ENCODE measurements around the gene GTF3C5. TPM values are rescaled to one million over a fixed set of nuclear protein-coding genes. Genes with fewer than 3 reads are reported as not detected.
"Not testable (repeated sequence)": the region's sequence is repeated elsewhere in the genome, so short reads cannot be mapped to it uniquely, and the experiment has no call there.

GTF3C5 gene
- total and polyA plus RNA-seq, 4 donors, result 17.8 to 91.6 (median 39.2) TPM

DNA sequence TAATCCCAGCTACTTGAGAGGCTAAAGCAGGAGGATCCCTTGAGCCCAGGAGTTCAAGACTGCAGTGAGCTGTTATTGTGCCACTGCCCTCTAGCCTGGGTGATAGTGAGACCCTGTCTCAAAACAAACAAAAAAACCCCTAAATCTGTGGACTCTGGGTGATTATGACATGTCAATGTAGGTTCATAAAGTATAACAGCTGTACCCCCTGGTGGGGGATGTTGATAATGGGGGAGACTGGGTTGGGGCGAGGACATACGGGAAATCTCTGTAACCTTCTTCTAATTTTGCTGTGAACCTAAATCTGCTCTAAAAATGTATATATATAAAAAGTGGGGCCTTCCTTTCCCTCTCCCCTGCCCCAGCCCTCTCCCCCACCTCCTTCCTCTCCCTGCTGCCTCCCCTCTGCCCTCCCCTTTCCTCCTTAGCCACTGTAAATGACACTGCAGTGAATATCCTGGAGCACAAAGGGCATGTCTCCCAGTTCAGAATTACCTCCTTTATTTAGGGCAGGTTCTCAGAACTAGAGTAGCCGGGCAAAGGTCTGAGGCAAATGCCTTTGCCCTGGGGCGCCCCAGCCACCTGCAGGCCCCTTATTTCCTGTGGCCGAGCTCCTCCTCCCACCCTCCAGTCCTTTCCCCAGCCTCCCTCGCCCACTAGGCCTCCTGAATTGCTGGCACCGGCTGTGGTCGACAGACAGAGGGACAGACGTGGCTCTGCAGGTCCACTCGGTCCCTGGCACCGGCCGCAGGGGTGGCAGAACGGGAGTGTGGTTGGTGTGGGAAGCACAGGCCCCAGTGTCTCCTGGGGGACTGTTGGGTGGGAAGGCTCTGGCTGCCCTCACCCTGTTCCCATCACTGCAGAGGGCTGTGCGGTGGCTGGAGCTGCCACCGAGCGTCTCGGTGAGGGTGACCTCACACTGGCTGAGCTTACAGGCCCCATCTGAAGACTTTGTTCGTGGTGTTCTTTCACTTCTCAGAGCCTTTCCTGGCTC lies 50.3 kb downstream of the GTF3C5 start:
- 88 to 94% methylated on average over 10 of the region's 18 CpGs for WGBS, 2 donors
- DNase-seq; H3K9me3 ChIP-seq (ENCODE audit: control insufficient read depth, low read length); H3K36me3 ChIP-seq (ENCODE audit: control insufficient read depth in 1 of 2, insufficient read depth in 2 of 2, low read length in 1 of 2); H3K4me1 ChIP-seq (ENCODE audit: control insufficient read depth in 1 of 2, insufficient read depth in 2 of 2, low read length in 2 of 2); H3K4me3 ChIP-seq (ENCODE audit: low read length in 2 of 2); H3K27ac ChIP-seq (ENCODE audit: low read depth in 1 of 2, low read length in 2 of 2); intact Hi-C loops (cut with DNase I); H3K27me3 ChIP-seq (ENCODE audit: control insufficient read depth in 1 of 2, insufficient read depth in 2 of 2, low read length in 1 of 2); ATAC-seq (ENCODE audit: low FRiP score): not testable (repeated sequence)

DNA sequence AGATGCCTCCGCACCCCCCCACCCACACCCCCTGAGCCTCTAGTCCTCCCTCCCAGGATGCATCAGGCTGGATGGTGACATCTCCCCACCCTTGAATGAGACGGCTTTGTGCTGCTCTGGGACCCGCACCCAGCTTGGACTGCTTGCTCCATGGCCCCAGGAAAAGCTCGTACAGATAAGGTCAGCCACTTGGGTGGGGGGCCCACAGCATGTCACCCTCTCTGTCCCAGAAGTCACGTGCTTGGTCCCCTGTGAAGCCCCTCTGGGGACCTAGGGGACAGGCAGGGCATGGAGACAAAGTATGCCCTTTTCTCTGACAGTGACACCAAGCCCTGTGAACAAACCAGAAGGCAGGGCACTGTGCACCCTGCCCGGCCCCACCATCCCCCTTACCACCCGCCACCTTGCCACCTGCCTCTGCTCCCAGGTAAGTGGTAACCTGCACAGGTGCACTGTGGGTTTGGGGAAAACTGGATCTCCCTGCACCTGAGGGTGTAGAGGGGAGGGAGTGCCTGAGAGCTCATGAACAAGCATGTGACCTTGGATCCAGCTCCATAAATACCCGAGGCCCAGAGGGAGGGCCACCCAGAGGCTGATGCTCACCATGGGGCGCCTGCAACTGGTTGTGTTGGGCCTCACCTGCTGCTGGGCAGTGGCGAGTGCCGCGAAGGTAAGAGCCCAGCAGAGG lies 51.3 kb downstream of the GTF3C5 start:
- ATAC-seq (ENCODE audit: low FRiP score); H3K4me1 ChIP-seq (ENCODE audit: control insufficient read depth in 1 of 2, insufficient read depth in 2 of 2, low read length in 2 of 2); H3K4me3 ChIP-seq (ENCODE audit: low read length in 2 of 2); H3K36me3 ChIP-seq (ENCODE audit: control insufficient read depth in 1 of 2, insufficient read depth in 2 of 2, low read length in 1 of 2); DNase-seq; H3K9me3 ChIP-seq (ENCODE audit: control insufficient read depth, low read length); H3K27me3 ChIP-seq (ENCODE audit: control insufficient read depth in 1 of 2, insufficient read depth in 2 of 2, low read length in 1 of 2); intact Hi-C loops (cut with DNase I); H3K27ac ChIP-seq (ENCODE audit: low read depth in 1 of 2, low read length in 2 of 2): not testable (repeated sequence)
- WGBS, 2 donors, result 81 to 85% methylated on average over 6 to 7 of the region's 12 CpGs

DNA sequence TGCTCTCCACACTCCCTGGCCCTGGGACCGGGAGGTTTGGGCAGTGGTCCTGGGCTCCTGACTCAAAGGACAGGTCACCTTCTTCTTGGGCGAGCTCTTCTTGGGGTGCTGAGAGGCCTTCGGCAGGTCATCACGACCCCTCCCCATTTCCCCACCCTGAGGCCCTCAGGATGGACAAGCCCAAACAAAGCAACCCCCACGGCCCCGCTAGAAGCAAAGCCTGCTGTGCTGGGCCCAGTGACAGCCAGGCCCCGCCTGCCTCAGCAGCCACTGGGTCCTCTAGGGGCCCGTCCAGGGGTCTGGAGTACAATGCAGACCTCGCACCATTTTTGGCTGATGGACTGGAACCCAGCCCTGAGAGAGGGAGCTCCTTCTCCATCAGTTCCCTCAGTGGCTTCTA lies 52.9 kb downstream of the GTF3C5 start:
- intact Hi-C loops (cut with DNase I); H3K27me3 ChIP-seq (ENCODE audit: control insufficient read depth in 1 of 2, insufficient read depth in 2 of 2, low read length in 1 of 2); H3K27ac ChIP-seq (ENCODE audit: low read depth in 1 of 2, low read length in 2 of 2); H3K4me3 ChIP-seq (ENCODE audit: low read length in 2 of 2); H3K4me1 ChIP-seq (ENCODE audit: control insufficient read depth in 1 of 2, insufficient read depth in 2 of 2, low read length in 2 of 2); DNase-seq; H3K36me3 ChIP-seq (ENCODE audit: control insufficient read depth in 1 of 2, insufficient read depth in 2 of 2, low read length in 1 of 2); H3K9me3 ChIP-seq (ENCODE audit: control insufficient read depth, low read length); ATAC-seq (ENCODE audit: low FRiP score): not testable (repeated sequence)
- WGBS, 2 donors, result 59 to 68% methylated on average over 6 to 7 of the region's 9 CpGs

DNA sequence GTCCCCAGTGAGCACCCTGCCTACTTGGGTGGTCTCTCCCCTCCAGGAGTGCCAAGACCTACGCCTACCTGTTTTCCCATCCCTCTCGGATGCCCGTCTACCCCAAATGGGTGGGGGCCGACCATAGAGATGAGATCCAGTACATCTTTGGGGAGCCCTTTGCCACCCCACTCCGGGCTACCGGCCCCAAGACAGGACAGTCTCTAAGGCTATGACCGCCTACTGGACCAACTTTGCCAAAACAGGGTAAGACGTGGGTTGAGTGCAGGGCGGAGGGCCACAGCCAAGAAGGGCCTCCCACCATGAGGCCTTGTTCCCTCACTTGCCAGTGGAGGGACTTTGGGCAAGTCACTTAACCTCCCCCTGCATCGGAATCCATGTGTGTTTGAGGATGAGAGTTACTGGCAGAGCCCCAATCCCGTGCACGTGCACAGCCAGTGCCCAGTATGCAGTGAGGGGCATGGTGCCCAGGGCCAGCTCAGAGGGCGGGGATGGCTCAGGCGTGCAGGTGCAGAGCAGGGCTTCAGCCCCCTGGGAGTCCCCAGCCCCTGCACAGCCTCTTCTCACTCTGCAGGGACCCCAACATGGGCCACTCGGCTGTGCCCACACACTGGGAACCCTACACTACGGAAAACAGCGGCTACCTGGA lies 55.5 kb downstream of the GTF3C5 start:
- H3K27me3 ChIP-seq (ENCODE audit: control insufficient read depth in 1 of 2, insufficient read depth in 2 of 2, low read length in 1 of 2); intact Hi-C loops (cut with DNase I); DNase-seq; H3K36me3 ChIP-seq (ENCODE audit: control insufficient read depth in 1 of 2, insufficient read depth in 2 of 2, low read length in 1 of 2); H3K9me3 ChIP-seq (ENCODE audit: control insufficient read depth, low read length); H3K4me3 ChIP-seq (ENCODE audit: low read length in 2 of 2); H3K27ac ChIP-seq (ENCODE audit: low read depth in 1 of 2, low read length in 2 of 2); ATAC-seq (ENCODE audit: low FRiP score); H3K4me1 ChIP-seq (ENCODE audit: control insufficient read depth in 1 of 2, insufficient read depth in 2 of 2, low read length in 2 of 2): not testable (repeated sequence)
- WGBS, 2 donors, result 79 to 81% methylated on average over 15 to 16 of the region's 17 CpGs

DNA sequence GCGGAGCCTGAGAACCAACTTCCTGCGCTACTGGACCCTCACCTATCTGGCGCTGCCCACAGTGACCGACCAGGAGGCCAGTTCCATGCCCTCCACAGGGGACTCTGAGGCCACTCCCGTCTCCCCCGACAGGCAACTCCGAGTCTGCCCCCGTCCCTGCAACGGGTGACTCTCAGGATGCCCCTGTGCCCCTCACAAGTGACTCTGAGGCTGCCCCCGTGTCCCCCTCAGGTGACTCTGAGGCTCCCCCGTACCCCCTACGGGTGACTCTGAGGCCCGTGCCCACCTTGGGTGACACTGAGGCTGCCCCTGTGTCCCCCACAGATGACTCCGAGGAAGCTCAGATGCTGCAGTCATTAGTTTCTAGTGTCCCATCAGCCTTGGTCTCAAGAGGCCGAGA lies 56.1 kb downstream of the GTF3C5 start:
- DNase-seq, result no peak
- no peaks in the 10 kb centered on the region for H3K36me3 ChIP-seq (ENCODE audit: control insufficient read depth in 1 of 2, insufficient read depth in 2 of 2, low read length in 1 of 2)
- WGBS, 2 donors, result 76 to 85% methylated on average over 15 of the region's 15 CpGs
- no peaks in the 10 kb centered on the region for H3K4me1 ChIP-seq (ENCODE audit: control insufficient read depth in 1 of 2, insufficient read depth in 2 of 2, low read length in 2 of 2)
- no peaks in the 10 kb centered on the region for H3K9me3 ChIP-seq (ENCODE audit: control insufficient read depth, low read length)
- no peak overlapping the region for H3K27ac ChIP-seq (ENCODE audit: low read depth in 1 of 2, low read length in 2 of 2)
- intact Hi-C loops (cut with DNase I), result no loop called here
- H3K27me3 ChIP-seq (ENCODE audit: control insufficient read depth in 1 of 2, insufficient read depth in 2 of 2, low read length in 1 of 2), result no peaks in the 10 kb centered on the region
- ATAC-seq (ENCODE audit: low FRiP score), result no peak
- no peak overlapping the region for H3K4me3 ChIP-seq (ENCODE audit: low read length in 2 of 2)

DNA sequence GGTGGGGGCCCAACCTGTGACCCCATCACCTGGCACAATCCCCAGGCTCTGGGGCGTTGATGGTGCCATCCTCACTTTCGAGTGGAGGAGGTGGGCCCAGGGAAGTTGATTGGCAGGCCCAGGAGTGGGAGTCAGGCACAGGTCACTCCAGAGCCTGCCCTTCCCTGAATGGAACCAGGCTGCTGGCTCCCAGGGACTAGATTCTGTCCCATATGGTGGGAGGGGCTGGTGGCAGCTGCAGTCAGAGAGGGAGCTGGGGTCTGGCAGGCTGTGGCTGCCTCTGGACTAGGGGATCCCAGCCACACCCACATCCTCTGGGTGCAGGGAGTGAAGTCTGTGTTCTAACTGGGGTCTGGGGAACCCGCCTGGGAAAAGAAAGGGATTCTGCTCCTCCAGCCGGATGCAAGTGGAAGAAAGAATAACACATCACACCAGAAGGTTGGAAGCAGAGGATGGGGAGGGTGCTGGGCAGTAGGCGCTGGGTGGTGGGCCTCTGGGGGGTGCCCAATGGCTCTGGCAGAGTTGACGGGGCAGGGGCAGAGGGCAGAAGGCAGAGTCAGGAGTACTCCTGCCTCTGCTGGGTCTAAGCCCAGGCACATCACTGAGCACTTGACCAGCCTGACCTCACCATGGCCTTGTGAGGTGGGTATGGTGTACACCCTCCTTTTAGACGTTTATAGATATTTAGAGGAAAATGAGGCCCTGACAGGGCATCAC lies 56.8 kb downstream of the GTF3C5 start:
- ATAC-seq (ENCODE audit: low FRiP score), result no peak

DNA sequence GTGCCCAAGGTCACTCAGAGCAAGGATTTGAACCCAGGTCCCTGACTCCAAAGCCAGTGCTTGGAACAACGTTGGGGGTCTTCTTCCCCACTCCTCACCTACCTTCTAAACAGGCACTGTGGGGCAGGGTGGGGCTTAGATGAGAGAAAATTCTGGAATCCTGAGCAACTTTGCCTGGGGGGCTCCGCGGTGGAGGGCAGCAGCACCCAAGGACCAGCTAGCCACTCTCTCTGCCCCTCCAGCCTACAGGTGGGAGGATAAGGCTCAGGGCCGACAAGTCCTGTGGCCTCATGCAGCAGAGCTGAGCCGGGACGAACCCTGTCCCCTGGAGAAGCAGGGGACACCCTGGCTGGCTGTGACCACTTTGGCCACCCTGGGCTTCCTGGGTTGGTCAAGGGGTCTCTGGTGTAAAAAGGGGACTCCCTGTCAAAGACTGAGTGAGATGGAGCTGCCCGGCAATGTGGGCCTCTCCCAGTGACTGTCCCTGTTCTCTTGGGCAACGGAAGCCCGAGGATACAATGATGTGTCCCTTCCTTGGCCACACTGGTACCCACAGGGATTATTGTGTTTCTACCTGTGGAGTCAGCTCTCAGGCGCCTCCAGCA lies 57.5 kb downstream of the GTF3C5 start:
- no peak overlapping the region for H3K4me3 ChIP-seq (ENCODE audit: low read length in 2 of 2)
- H3K36me3 ChIP-seq (ENCODE audit: control insufficient read depth in 1 of 2, insufficient read depth in 2 of 2, low read length in 1 of 2), result no peaks in the 10 kb centered on the region
- intact Hi-C loops (cut with DNase I), result no loop called here
- DNase-seq, result no peak
- H3K27me3 ChIP-seq (ENCODE audit: control insufficient read depth in 1 of 2, insufficient read depth in 2 of 2, low read length in 1 of 2), result no peaks in the 10 kb centered on the region
- H3K9me3 ChIP-seq (ENCODE audit: control insufficient read depth, low read length), result no peaks in the 10 kb centered on the region
- H3K4me1 ChIP-seq (ENCODE audit: control insufficient read depth in 1 of 2, insufficient read depth in 2 of 2, low read length in 2 of 2), result no peaks in the 10 kb centered on the region
- ATAC-seq (ENCODE audit: low FRiP score), result no peak
- H3K27ac ChIP-seq (ENCODE audit: low read depth in 1 of 2, low read length in 2 of 2), result no peak overlapping the region
- WGBS, 2 donors, result 92 to 94% methylated on average over 10 of the region's 10 CpGs

More for the DNA sequence above, 56.8 kb downstream of the GTF3C5 start:
- Histone ChIP-seq H3K4me3 (ENCODE audit: low read length in 2 of 2) (no peak overlapping the region), H3K27ac (ENCODE audit: low read depth in 1 of 2, low read length in 2 of 2) (no peak overlapping the region), H3K36me3 (ENCODE audit: control insufficient read depth in 1 of 2, insufficient read depth in 2 of 2, low read length in 1 of 2) (no peaks in the 10 kb centered on the region), H3K4me1 (ENCODE audit: control insufficient read depth in 1 of 2, insufficient read depth in 2 of 2, low read length in 2 of 2) (no peaks in the 10 kb centered on the region), H3K27me3 (ENCODE audit: control insufficient read depth in 1 of 2, insufficient read depth in 2 of 2, low read length in 1 of 2) (no peaks in the 10 kb centered on the region), H3K9me3 (ENCODE audit: control insufficient read depth, low read length) (no peaks in the 10 kb centered on the region)
- intact Hi-C loops (cut with DNase I), result no loop called here
- 40 to 55% methylated on average over 7 of the region's 7 CpGs for WGBS, 2 donors
- DNase-seq, result no peak

DNA sequence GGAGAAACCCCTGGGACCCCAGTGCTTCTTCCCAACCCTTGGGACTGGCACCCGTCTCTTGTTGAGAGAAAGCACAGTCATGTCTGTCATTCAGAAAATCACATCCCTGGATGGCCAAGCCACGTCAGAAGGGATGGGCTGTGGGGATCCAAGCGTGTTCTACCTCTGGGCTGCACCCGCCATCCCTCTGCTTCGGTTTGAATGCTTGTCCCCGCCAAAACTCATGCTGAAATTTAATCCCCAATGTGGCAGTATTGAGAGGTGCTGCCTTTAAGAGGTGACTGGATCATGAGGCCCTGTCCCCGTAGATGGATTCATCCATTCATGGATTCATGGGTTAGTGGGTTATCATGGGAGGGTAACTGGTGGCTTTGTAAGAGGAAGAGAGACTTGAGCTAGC lies 58.0 kb downstream of the GTF3C5 start:
- DNase-seq (no peak), ATAC-seq (ENCODE audit: low FRiP score) (no peak)
- Histone ChIP-seq H3K36me3 (ENCODE audit: control insufficient read depth in 1 of 2, insufficient read depth in 2 of 2, low read length in 1 of 2) (no peaks in the 10 kb centered on the region), H3K4me1 (ENCODE audit: control insufficient read depth in 1 of 2, insufficient read depth in 2 of 2, low read length in 2 of 2) (no peaks in the 10 kb centered on the region), H3K27me3 (ENCODE audit: control insufficient read depth in 1 of 2, insufficient read depth in 2 of 2, low read length in 1 of 2) (no peaks in the 10 kb centered on the region), H3K9me3 (ENCODE audit: control insufficient read depth, low read length) (no peaks in the 10 kb centered on the region), H3K4me3 (ENCODE audit: low read length in 2 of 2) (no peak overlapping the region), H3K27ac (ENCODE audit: low read depth in 1 of 2, low read length in 2 of 2) (no peak overlapping the region)
- intact Hi-C loops (cut with DNase I), result no loop called here
- 85 to 92% methylated on average over 7 of the region's 7 CpGs for WGBS, 2 donors
